ENCODE measurements around the gene FILIP1L. TPM values are rescaled to one million over a fixed set of nuclear protein-coding genes. Genes with fewer than 3 reads are reported as not detected.

The FILIP1L gene
- total RNA-seq, 1 donor from 2014 or later: 33.4 TPM

GRCh38 chr3:100079328-100079727, 35.0 kb downstream of the FILIP1L start:
- TF ChIP-seq CTCF (conservative IDR thresholded peaks at IDR 0.05; ENCODE audit: low read depth, low read length): no peak
- no peak overlapping the region for H3K4me3 ChIP-seq (ENCODE audit: low read depth, low read length)
- DNase-seq (ENCODE audit: low read depth): no peak

- DNase-seq (ENCODE audit: low read depth): no peak
- H3K4me3 ChIP-seq (ENCODE audit: low read depth, low read length): no peak overlapping the region
- no peak for TF ChIP-seq CTCF (conservative IDR thresholded peaks at IDR 0.05; ENCODE audit: low read depth, low read length)
These were observed 37.4 kb downstream of the FILIP1L start for GRCh38 chr3:100076731-100077529.

- no peak for DNase-seq (ENCODE audit: low read depth)
- TF ChIP-seq CTCF (conservative IDR thresholded peaks at IDR 0.05; ENCODE audit: low read depth, low read length): no peak
- H3K4me3 ChIP-seq (ENCODE audit: low read depth, low read length): no peak overlapping the region
These were observed 38.2 kb downstream of the FILIP1L start for GRCh38 chr3:100075851-100076730.

- DNase-seq (ENCODE audit: low read depth): no peak
- no peak for TF ChIP-seq CTCF (conservative IDR thresholded peaks at IDR 0.05; ENCODE audit: low read depth, low read length)
- H3K4me3 ChIP-seq (ENCODE audit: low read depth, low read length): no peak overlapping the region
These were observed 39.1 kb downstream of the FILIP1L start for GRCh38 chr3:100075196-100075595.

GRCh38 chr3:100073714-100074307, 40.5 kb downstream of the FILIP1L start:
- H3K4me3 ChIP-seq (ENCODE audit: low read depth, low read length): no peak overlapping the region
- no peak for DNase-seq (ENCODE audit: low read depth)
- no peak for TF ChIP-seq CTCF (conservative IDR thresholded peaks at IDR 0.05; ENCODE audit: low read depth, low read length)

- no peak for TF ChIP-seq CTCF (conservative IDR thresholded peaks at IDR 0.05; ENCODE audit: low read depth, low read length)
- H3K4me3 ChIP-seq (ENCODE audit: low read depth, low read length): no peak overlapping the region
- no peak for DNase-seq (ENCODE audit: low read depth)
These were observed 41.1 kb downstream of the FILIP1L start for GRCh38 chr3:100073049-100073713.
